C4-2B (cell line): ENCODE data around the gene CLSTN3.

ENCODE experiments used
- ZFX ChIP-seq: fragments of 450-650 bp; IDR thresholded peaks from 2 replicates; pipeline ENCODE4 v1.6.1; 2017
- TF ChIP-seq, protein P1 (sequence below): fragments of 450-650 bp; conservative IDR thresholded peaks from 2 replicates; pipeline ENCODE4 v1.5.1; 2017; ENCODE audit warnings: mild to moderate bottlenecking

DNA sequence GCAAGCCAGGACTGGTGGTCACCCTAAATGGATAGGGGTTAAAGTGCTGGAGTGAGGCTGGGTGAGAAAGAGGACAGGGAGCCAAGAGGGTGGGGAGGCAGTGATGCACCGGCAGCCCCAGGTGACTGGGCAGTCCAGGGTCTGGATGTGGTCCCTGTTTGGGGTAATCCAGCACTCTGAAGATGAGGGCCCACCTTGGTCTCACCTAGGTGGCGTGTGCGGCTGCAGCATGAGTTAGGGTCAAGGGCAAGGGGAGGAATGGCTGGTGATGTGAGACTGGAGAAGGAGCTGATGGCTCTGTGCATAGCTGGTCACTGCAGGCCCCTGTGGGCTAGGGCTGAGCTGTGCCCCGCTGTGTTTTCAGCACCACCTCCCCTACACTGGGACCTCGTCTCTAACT is 19.5 kb upstream of the CLSTN3 start:
- TF ChIP-seq, protein P1, sequence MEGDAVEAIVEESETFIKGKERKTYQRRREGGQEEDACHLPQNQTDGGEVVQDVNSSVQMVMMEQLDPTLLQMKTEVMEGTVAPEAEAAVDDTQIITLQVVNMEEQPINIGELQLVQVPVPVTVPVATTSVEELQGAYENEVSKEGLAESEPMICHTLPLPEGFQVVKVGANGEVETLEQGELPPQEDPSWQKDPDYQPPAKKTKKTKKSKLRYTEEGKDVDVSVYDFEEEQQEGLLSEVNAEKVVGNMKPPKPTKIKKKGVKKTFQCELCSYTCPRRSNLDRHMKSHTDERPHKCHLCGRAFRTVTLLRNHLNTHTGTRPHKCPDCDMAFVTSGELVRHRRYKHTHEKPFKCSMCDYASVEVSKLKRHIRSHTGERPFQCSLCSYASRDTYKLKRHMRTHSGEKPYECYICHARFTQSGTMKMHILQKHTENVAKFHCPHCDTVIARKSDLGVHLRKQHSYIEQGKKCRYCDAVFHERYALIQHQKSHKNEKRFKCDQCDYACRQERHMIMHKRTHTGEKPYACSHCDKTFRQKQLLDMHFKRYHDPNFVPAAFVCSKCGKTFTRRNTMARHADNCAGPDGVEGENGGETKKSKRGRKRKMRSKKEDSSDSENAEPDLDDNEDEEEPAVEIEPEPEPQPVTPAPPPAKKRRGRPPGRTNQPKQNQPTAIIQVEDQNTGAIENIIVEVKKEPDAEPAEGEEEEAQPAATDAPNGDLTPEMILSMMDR: no peak
- TF ChIP-seq ZFX: no peak
